ENCODE measurements around the gene IFNAR1. TPM values are rescaled to one million over a fixed set of nuclear protein-coding genes. Genes with fewer than 3 reads are reported as not detected.

The IFNAR1 gene
- total and polyA plus RNA-seq, 2 of the 8 experiments (the other 6 are each of a cell fraction or from before 2014, with no cell fraction given), result 3.1 to 17.1 TPM

- no peak overlapping the region for H3K27ac ChIP-seq (ENCODE audit: low read depth, low read length)
- no peak overlapping the region for H3K4me2 ChIP-seq (ENCODE audit: insufficient read depth in 1 of 2, low read depth in 2 of 2, low read length in 2 of 2)
- H3K14ac ChIP-seq (ENCODE audit: insufficient read length), result no peak overlapping the region
- H3K4me3 ChIP-seq (ENCODE audit: extremely low read depth in 1 of 4, insufficient read depth in 2 of 4, low read depth in 3 of 4, low read length in 4 of 4), result no peak overlapping the region
- H3K18ac ChIP-seq (ENCODE audit: extremely low read depth, low read length), result no peak overlapping the region
- no peaks in the 10 kb centered on the region for H3K9me3 ChIP-seq (ENCODE audit: insufficient read depth in 2 of 2, low read depth in 1 of 2, low read length in 1 of 2)
- H2BK20ac ChIP-seq (ENCODE audit: low read length), result no peak overlapping the region
- WGBS, 2 experiments (ENCODE audit: extremely low coverage in 1 of 2, insufficient coverage in 1 of 2, insufficient read length in 1 of 2, insufficient replicate concordance in 2 of 2, low coverage in 1 of 2, low lambda C conversion rate in 2 of 2, missing lambda C conversion rate in 1 of 2), result 88% methylated on average over 6 of the region's 6 CpGs; no CpG with 5 or more reads in 1 of the 2 experiments
- no peak overlapping the region for H4K8ac ChIP-seq (ENCODE audit: extremely low read depth, insufficient read depth, low read length)
- no peaks in the 10 kb centered on the region for H3K79me2 ChIP-seq (ENCODE audit: control insufficient read depth in 1 of 2, insufficient read depth in 2 of 2, low read length in 2 of 2)
- H3K4me1 ChIP-seq (replicated peaks in 1 of 4; ENCODE audit: control insufficient read depth in 3 of 4, insufficient read depth in 4 of 4, low read length in 3 of 4), result no peaks in the 10 kb centered on the region
- H2BK15ac ChIP-seq (ENCODE audit: low read length), result no peak overlapping the region
- POLR2A ChIA-PET (ENCODE audit: partially characterized antibody), result interaction anchor here (1.1 to 1.5 kb wide), 2 partner anchors 8 to 9 kb away, joined by 3 read pairs; no protein-coding TSS in a partner anchor
- H2AK5ac ChIP-seq (ENCODE audit: low read depth, low read length), result no peak overlapping the region
- no peak overlapping the region for H2BK120ac ChIP-seq (replicated peaks; ENCODE audit: low read depth, low read length)
- H3K56ac ChIP-seq (replicated peaks; ENCODE audit: insufficient read length, low read depth, low read length), result no peak overlapping the region
- no peak for FAIRE-seq
- no peak overlapping the region for H2AFZ ChIP-seq (ENCODE audit: low read length)
- H2BK5ac ChIP-seq (ENCODE audit: low read depth, low read length), result no peak overlapping the region
- no peaks in the 10 kb centered on the region for H3K27me3 ChIP-seq (replicated peaks in 1 of 4; ENCODE audit: control insufficient read depth in 3 of 4, extremely low read depth in 1 of 4, insufficient read depth in 3 of 4, low read length in 3 of 4)
- no peak overlapping the region for H4K91ac ChIP-seq (replicated peaks; ENCODE audit: insufficient read length, low read length)
- no peak overlapping the region for H3K9ac ChIP-seq (replicated peaks in 1 of 4; ENCODE audit: extremely low read depth in 1 of 4, low read depth in 3 of 4, low read length in 3 of 4)
- H2BK12ac ChIP-seq (ENCODE audit: low read depth, low read length), result no peak overlapping the region
- DNase-seq (ENCODE audit: low read depth in 1 of 2, low spot score in 2 of 2), result no peak
- H4K5ac ChIP-seq (ENCODE audit: insufficient read length, low read depth, low read length), result no peak overlapping the region
- CTCF ChIA-PET (ENCODE audit: partially characterized antibody), result interaction anchor here (1.0 to 1.8 kb wide), 2 partner anchors 24 to 31 kb away, joined by 3 to 5 read pairs; no protein-coding TSS in a partner anchor
- H3K23me2 ChIP-seq (ENCODE audit: low read depth, low read length), result no peaks in the 10 kb centered on the region
- H3K79me1 ChIP-seq (ENCODE audit: low read depth, low read length), result no peaks in the 10 kb centered on the region
- no peak overlapping the region for H3K4ac ChIP-seq (replicated peaks; ENCODE audit: insufficient read length, low read depth, low read length)
- H3K23ac ChIP-seq (ENCODE audit: insufficient read length), result no peak overlapping the region
- peaks cover 2 to 17% (median 13%) of the 10 kb centered on the region in 4 experiments; a peak in 6 of 8 replicates for H3K36me3 ChIP-seq (ENCODE audit: control insufficient read depth in 2 of 4, insufficient read depth in 4 of 4, low read length in 3 of 4)
- H4K20me1 ChIP-seq (replicated peaks in 1 of 2; ENCODE audit: control insufficient read depth in 1 of 2, insufficient read depth in 2 of 2, low read length in 2 of 2), result no peaks in the 10 kb centered on the region
- TF ChIP-seq CTCF (IDR thresholded peaks at IDR 0.05; ENCODE audit: control extremely low read depth in 1 of 3, insufficient read depth in 1 of 3, low read depth in 1 of 3, low read length in 3 of 3), result no peak
- no peak for TF ChIP-seq JUN (IDR thresholded peaks at IDR 0.05; ENCODE audit: low read depth, low read length)
- no peak for TF ChIP-seq KDM1A (IDR thresholded peaks at IDR 0.05; ENCODE audit: borderline replicate concordance, low read length)
- TF ChIP-seq BRCA1 (IDR thresholded peaks at IDR 0.05; ENCODE audit: low read depth, low read length), result no peak
- no peak for TF ChIP-seq MAX (IDR thresholded peaks at IDR 0.05)
- TF ChIP-seq CBX8 (IDR thresholded peaks at IDR 0.05; ENCODE audit: borderline replicate concordance, low read depth, low read length), result no peak
- no peak for TF ChIP-seq HDAC2 (IDR thresholded peaks at IDR 0.05; ENCODE audit: borderline replicate concordance in 1 of 2, low read depth in 2 of 2, low read length in 2 of 2)
- no peak for TF ChIP-seq CTBP2 (IDR thresholded peaks at IDR 0.05; ENCODE audit: borderline replicate concordance, insufficient read depth, insufficient read length, low read length)
- TF ChIP-seq RFX5 (IDR thresholded peaks at IDR 0.05; ENCODE audit: borderline replicate concordance, low read depth, low read length), result no peak
- TF ChIP-seq ASH2L (IDR thresholded peaks at IDR 0.05; ENCODE audit: low read length), result no peak
Measured at GRCh38 chr21:33355355-33355754, 30.6 kb downstream of the IFNAR1 start.
